H1 (cell line): ENCODE data around the gene MASP1. TPM values are rescaled to one million over a fixed set of nuclear protein-coding genes. Genes with fewer than 3 reads are reported as not detected.

Source experiments
- CTCF ChIP-seq, 3 experiments: IDR thresholded peaks; 1 replicate in 2 of 3; 2 replicates in 1 of 3; pipeline versions ENCODE4 v1.5.1 to v1.6.1; 2011; ENCODE audit warnings: low read length in 3 of 3, mild to moderate bottlenecking in 3 of 3, inconsistent platforms in 2 of 3, low read depth in 1 of 3, moderate library complexity in 1 of 3; ENCODE audit not compliant: insufficient read depth in 1 of 3; ENCODE audit errors: control extremely low read depth in 1 of 3
- polyA plus RNA-seq, 7 experiments: library from polyadenylated mRNA; depleted of rRNA in 3 of 7; stranded (reverse) in 5 of 7; unstranded in 2 of 7; fragments of >200 nt in 5 of 7; fragments of 200-250 nt in 2 of 7; gene quantifications; 1 replicate in 5 of 7; 2 replicates in 1 of 7; 4 replicates in 1 of 7; pipeline versions ENCODE4 v1.2.1 to v1.2.3, GENCODE V29; 2011 to 2013; ENCODE audit warnings: missing spikeins in 2 of 7, mixed read lengths in 2 of 7
- total RNA-seq: library from RNA; stranded (reverse); fragmentation: NEBNext Ultra II Directional; extraction: Animal tissue kit (Norgen Biotek cat#: 25700); gene quantifications from 2 replicates; pipeline ENCODE4 v1.2.1, GENCODE V29; 2021

Gene MASP1
- total and polyA plus RNA-seq, 2 of the 8 experiments (the other 6 are each of a cell fraction or from before 2014, with no cell fraction given) = 2.7 to 3.5 TPM

GRCh38 chr3:187257992-187258692 lies 33.4 kb downstream of the MASP1 start (continued):
- TF ChIP-seq CTCF (IDR thresholded peaks at IDR 0.05; ENCODE audit: control extremely low read depth in 1 of 3, insufficient read depth in 1 of 3, low read depth in 1 of 3, low read length in 3 of 3) = no peak
